ENCODE measurements around the gene PGP. TPM values are rescaled to one million over a fixed set of nuclear protein-coding genes. Genes with fewer than 3 reads are reported as not detected.

The PGP gene
- total RNA-seq, 1 experiment from 2014 or later: 38.3 TPM

- no peak overlapping the region for H3K4ac ChIP-seq (ENCODE audit: low read depth, low read length)
- H3K23ac ChIP-seq (ENCODE audit: insufficient read length, low read depth, low read length): no peak overlapping the region
- no peak overlapping the region for H4K91ac ChIP-seq (ENCODE audit: insufficient read length, low read depth, low read length)
- peak; percentile 79 for TF ChIP-seq CTCF (conservative IDR thresholded peaks at IDR 0.05)
- H3K56ac ChIP-seq (ENCODE audit: insufficient read length, low read depth, low read length): no peak overlapping the region
- no peak overlapping the region for H2BK12ac ChIP-seq (ENCODE audit: insufficient read length, low read depth, low read length)
- WGBS (ENCODE audit: extremely low coverage, insufficient read length, low lambda C conversion rate): no CpG with 5 or more reads among the region's 10 CpGs
- peaks cover 8% of the 10 kb centered on the region; the same call in 1 of the 2 replicates for H3K27me3 ChIP-seq (ENCODE audit: insufficient read depth, low read length)
- H2BK20ac ChIP-seq (ENCODE audit: low read depth, low read length, poor library complexity, severe bottlenecking): no peak overlapping the region
- no peak overlapping the region for H3K14ac ChIP-seq (ENCODE audit: insufficient read depth, low read length)
- Mint-ChIP-seq H3K27ac (peak overlapping the region in 1 of 3 experiments; percentile 91; a peak in 2 of 7 replicates), H3K36me3 (ENCODE audit: insufficient read depth in 1 of 3, low read depth in 3 of 3) (no peaks in the 10 kb centered on the region), H3K9me3 (no peaks in the 10 kb centered on the region), H3K4me3 (peak overlapping the region; percentile 58 to 83), H3K27me3 (ENCODE audit: low read depth) (peaks cover 31% of the 10 kb centered on the region), H3K4me1 (peaks cover 4 to 6% of the 10 kb centered on the region in 2 experiments; a peak in 1 of 4 replicates)
- H3K27ac ChIP-seq (ENCODE audit: insufficient read length, low read depth, low read length): no peak overlapping the region
- DNase-seq: peak; percentile 86
- no peak overlapping the region for H3K18ac ChIP-seq (ENCODE audit: insufficient read length, low read depth, low read length)
- no peaks in the 10 kb centered on the region for H3K79me2 ChIP-seq (ENCODE audit: insufficient read depth, low read length)
- no peaks in the 10 kb centered on the region for H3K9me3 ChIP-seq (ENCODE audit: control insufficient read depth, low read depth, low read length)
- no peaks in the 10 kb centered on the region for H4K20me1 ChIP-seq (ENCODE audit: control insufficient read depth, insufficient read depth, insufficient read length)
- H3T11ph ChIP-seq (ENCODE audit: low read length): no peak overlapping the region
- no peak overlapping the region for H2BK120ac ChIP-seq (ENCODE audit: low read depth, low read length, poor library complexity, severe bottlenecking)
- peak overlapping the region; percentile 42 for H3K4me2 ChIP-seq (ENCODE audit: insufficient read depth, insufficient read length, low read length)
- no peak overlapping the region for H2BK15ac ChIP-seq (ENCODE audit: low read depth, low read length)
- no peaks in the 10 kb centered on the region for H3K4me1 ChIP-seq (ENCODE audit: insufficient read depth, low read length)
- H2AFZ ChIP-seq (ENCODE audit: low read length): no peak overlapping the region
- H3K9ac ChIP-seq (ENCODE audit: extremely low read depth, insufficient read length, low read length): no peak overlapping the region
- no peaks in the 10 kb centered on the region for H3K79me1 ChIP-seq (ENCODE audit: insufficient read depth, low read depth, low read length, poor library complexity, severe bottlenecking)
- H2AK5ac ChIP-seq (ENCODE audit: insufficient read length, low read length): no peak overlapping the region
- H3K23me2 ChIP-seq (ENCODE audit: insufficient read length, low read depth, low read length, poor library complexity, severe bottlenecking): peaks cover 7% of the 10 kb centered on the region
- no peak overlapping the region for H4K8ac ChIP-seq (replicated peaks; ENCODE audit: insufficient read length, low read depth, low read length)
- no peak overlapping the region for H4K5ac ChIP-seq (ENCODE audit: insufficient read length, low read depth, low read length)
- H2BK5ac ChIP-seq (ENCODE audit: insufficient read length, low read length): no peak overlapping the region
These were observed 19.8 kb downstream of the PGP start for GRCh38 chr16:2194852-2195321.

Measured in H9 (cell line).